Thyroid gland (tissue), 4 donors: ENCODE data around the gene INHBA.

Experiments used
- CTCF ChIP-seq, 6 experiments: fragments of 200-600 bp in 3 of 6; fragments of 450-650 bp in 3 of 6; sonication (generic) in 3 of 6; IDR thresholded peaks; one replicate each; pipeline ENCODE4 v1.5.1; 2016 to 2019; ENCODE audit warnings: antibody characterized with exemption in 6 of 6, mild to moderate bottlenecking in 2 of 6, inconsistent platforms in 1 of 6, moderate library complexity in 1 of 6
- POLR2A ChIP-seq, 2 donors: fragments of 450-650 bp; IDR thresholded peaks; one replicate each; pipeline ENCODE4 v1.6.1; 2017; ENCODE audit warnings: antibody characterized with exemption in 2 of 2, mild to moderate bottlenecking in 2 of 2, moderate library complexity in 1 of 2

DNA sequence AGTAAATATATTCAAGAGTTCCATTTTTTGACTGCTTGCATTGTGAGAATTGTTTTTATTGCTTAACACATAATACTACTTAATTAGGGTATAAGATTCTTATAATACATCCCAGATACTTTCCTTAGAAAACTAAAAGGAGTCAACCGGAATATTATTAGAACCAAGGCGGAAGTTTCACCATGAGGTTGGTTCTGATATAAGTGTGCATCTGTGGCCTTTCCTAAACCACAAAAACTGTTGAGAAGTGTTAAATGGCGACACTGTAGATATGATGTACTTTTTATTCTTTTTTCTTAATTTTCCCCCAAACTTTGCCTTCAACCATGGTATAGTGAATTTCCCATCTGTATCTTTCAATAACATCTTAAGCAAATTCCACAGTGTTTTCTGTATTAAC, 32.3 kb upstream of the INHBA start:
- TF ChIP-seq POLR2A (IDR thresholded peaks at IDR 0.05), result no peak
- no peak for TF ChIP-seq CTCF (IDR thresholded peaks at IDR 0.05)
